SK-N-SH (cell line): ENCODE measurements around the gene ZNF664. TPM values are rescaled to one million over a fixed set of nuclear protein-coding genes. Genes with fewer than 3 reads are reported as not detected.

Experiments used
- CTCF ChIA-PET: fragments of 300-600, 350-600 bp; formaldehyde crosslinking; extraction: SDS; loops from one replicate; lab custom pipeline; 2021; lab: Yijun Ruan, JAX
- POLR2A ChIA-PET: fragments of 350-600 bp; sonication (Branson Sonifier 250); formaldehyde crosslinking; extraction: SDS; loops from one replicate; lab custom pipeline; 2020; ENCODE audit warnings: antibody characterized with exemption, inconsistent platforms; lab: Yijun Ruan, JAX
- DNase-seq: peaks from one replicate; pipeline ENCODE4 v3.0.0; 2012
- H2AFZ ChIP-seq: fragments of 200-600 bp; sonication (generic); 2 replicates; pipeline ENCODE4 v1.8.1; 2016; ENCODE audit warnings: antibody characterized with exemption, mild to moderate bottlenecking, low read depth
- H3F3A ChIP-seq: fragments of 200-600 bp; sonication (generic); replicated peaks from 2 replicates; pipeline ENCODE3; 2016; ENCODE audit warnings: antibody characterized with exemption, mild to moderate bottlenecking; ENCODE audit not compliant: insufficient read depth
- H3K27ac ChIP-seq, 2 experiments: fragments of 200-500 bp in 1 of 2; fragments of 200-600 bp in 1 of 2; sonication (Bioruptor generic) in 1 of 2; sonication (generic), shearing (Covaris generic) in 1 of 2; 2 replicates each; pipeline versions ENCODE4 v1.5.1 to v1.6.1; 2014 to 2016; ENCODE audit warnings: low read depth in 2 of 2, inconsistent platforms in 1 of 2, low read length in 1 of 2, mild to moderate bottlenecking in 1 of 2, mixed read lengths in 1 of 2
- H3K27me3 ChIP-seq: fragments of 200-600 bp; sonication (generic), shearing (Covaris generic); 2 replicates; pipeline ENCODE4 v1.6.1; 2016; ENCODE audit warnings: mixed run types; ENCODE audit not compliant: insufficient read depth
- H3K36me3 ChIP-seq, 2 experiments: fragments of 200-500 bp in 1 of 2; fragments of 200-600 bp in 1 of 2; sonication (Bioruptor generic) in 1 of 2; sonication (generic) in 1 of 2; replicated peaks in 1 of 2; 2 replicates each; pipeline versions ENCODE3 to v1.5.1; 2014 to 2016; ENCODE audit warnings: low read length in 1 of 2, mild to moderate bottlenecking in 1 of 2; ENCODE audit not compliant: insufficient read depth in 2 of 2, control insufficient read depth in 1 of 2
- H3K4me1 ChIP-seq, 2 experiments: fragments of 200-500 bp in 1 of 2; fragments of 200-600 bp in 1 of 2; sonication (Bioruptor generic) in 1 of 2; sonication (generic), shearing (Covaris generic) in 1 of 2; 2 replicates each; pipeline versions ENCODE4 v1.5.1 to v1.6.1; 2014 to 2016; ENCODE audit warnings: low read depth in 1 of 2, low read length in 1 of 2, mixed run types in 1 of 2; ENCODE audit not compliant: insufficient read depth in 2 of 2, control insufficient read depth in 1 of 2
- H3K4me2 ChIP-seq: fragments of 200-600 bp; sonication (generic), shearing (Covaris generic); 2 replicates; pipeline ENCODE4 v1.6.1; 2017; ENCODE audit warnings: mixed run types
- H3K4me3 ChIP-seq, 2 experiments: fragments of 200-500 bp in 1 of 2; fragments of 200-600 bp in 1 of 2; sonication (Bioruptor generic) in 1 of 2; sonication (generic), shearing (Covaris generic) in 1 of 2; 2 replicates each; pipeline versions ENCODE4 v1.5.1 to v1.8.1; 2014 to 2016; ENCODE audit warnings: low read depth in 2 of 2, inconsistent platforms in 1 of 2, low read length in 1 of 2, mild to moderate bottlenecking in 1 of 2, mixed read lengths in 1 of 2, moderate library complexity in 1 of 2
- H3K79me2 ChIP-seq: fragments of 200-600 bp; sonication (generic); 2 replicates; pipeline ENCODE4 v1.8.1; 2017; ENCODE audit warnings: mild to moderate bottlenecking; ENCODE audit not compliant: insufficient read depth
- H3K9ac ChIP-seq: fragments of 200-600 bp; sonication (generic); 2 replicates; pipeline ENCODE4 v1.6.1; 2017; ENCODE audit warnings: mixed run types
- H3K9me2 ChIP-seq: fragments of 200-600 bp; sonication (generic); 2 replicates; pipeline ENCODE4 v1.6.1; 2017; ENCODE audit warnings: mixed run types
- H3K9me3 ChIP-seq: fragments of 200-600 bp; sonication (generic); 2 replicates; pipeline ENCODE4 v1.6.1; 2017; ENCODE audit warnings: mixed run types, mild to moderate bottlenecking, moderate library complexity
- H4K20me1 ChIP-seq: fragments of 200-600 bp; sonication (generic); 2 replicates; pipeline ENCODE4 v1.6.1; 2017; ENCODE audit warnings: mild to moderate bottlenecking, mixed run types; ENCODE audit not compliant: insufficient read depth
- ELF1 ChIP-seq: IDR thresholded peaks from 2 replicates; pipeline ENCODE4 v1.4.0; 2012
- EP300 ChIP-seq, 2 experiments: IDR thresholded peaks; 2 replicates each; pipeline versions ENCODE4 v1.4.0 to v1.6.1; 2012; ENCODE audit warnings: borderline replicate concordance in 1 of 2, low read depth in 1 of 2, low read length in 1 of 2
- EZH2phosphoT487 ChIP-seq: fragments of 200-600 bp; sonication (generic); IDR thresholded peaks from 2 replicates; pipeline ENCODE4 v1.6.1; 2017; ENCODE audit warnings: low read depth, mixed run types, mild to moderate bottlenecking, antibody characterized with exemption, moderate library complexity, borderline replicate concordance
- FOSL2 ChIP-seq: IDR thresholded peaks from 2 replicates; pipeline ENCODE4 v1.4.0; 2012; ENCODE audit warnings: low read depth, mild to moderate bottlenecking, moderate library complexity, borderline replicate concordance
- IRF3 ChIP-seq: fragments of 150-350 bp; IDR thresholded peaks from 2 replicates; pipeline ENCODE4 v1.6.1; 2016; ENCODE audit warnings: mild to moderate bottlenecking, low read depth, low read length
- MAX ChIP-seq: IDR thresholded peaks from 2 replicates; pipeline ENCODE4 v1.4.0; 2012; ENCODE audit warnings: low read depth
- MEF2A ChIP-seq: IDR thresholded peaks from 2 replicates; pipeline ENCODE4 v1.4.0; 2012; ENCODE audit warnings: low read depth, borderline replicate concordance
- NFIC ChIP-seq: IDR thresholded peaks from 2 replicates; pipeline ENCODE4 v1.4.0; 2012; ENCODE audit warnings: borderline replicate concordance
- NRF1 ChIP-seq: IDR thresholded peaks from 2 replicates; pipeline ENCODE4 v1.6.1; 2012; ENCODE audit warnings: low read depth, mild to moderate bottlenecking, low read length
- PBX3 ChIP-seq: IDR thresholded peaks from 2 replicates; pipeline ENCODE4; 2012
- POLR2AphosphoS5 ChIP-seq: IDR thresholded peaks from 2 replicates; pipeline ENCODE4 v1.6.1; 2012; ENCODE audit warnings: low read depth, low read length
- REST ChIP-seq: IDR thresholded peaks from 2 replicates; pipeline ENCODE4 v1.6.1; 2012; ENCODE audit warnings: mild to moderate bottlenecking, low read depth, low read length, moderate library complexity
- RXRA ChIP-seq: IDR thresholded peaks from 2 replicates; pipeline ENCODE4 v1.4.0; 2012; ENCODE audit warnings: low read depth, mild to moderate bottlenecking, borderline replicate concordance
- SIN3A ChIP-seq: IDR thresholded peaks from 2 replicates; pipeline ENCODE4 v1.6.1; 2012; ENCODE audit warnings: low read depth, mild to moderate bottlenecking, low read length, moderate library complexity, borderline replicate concordance
- SMC3 ChIP-seq: IDR thresholded peaks from 2 replicates; pipeline ENCODE4 v1.6.1; 2012; ENCODE audit warnings: low read depth, low read length, improper control_type of control experiment
- TAF1 ChIP-seq: IDR thresholded peaks from 2 replicates; pipeline ENCODE4 v1.6.1; 2012; ENCODE audit warnings: low read depth, mild to moderate bottlenecking, low read length, moderate library complexity, borderline replicate concordance
- TEAD4 ChIP-seq: IDR thresholded peaks from 2 replicates; pipeline ENCODE4 v1.4.0; 2012; ENCODE audit warnings: mild to moderate bottlenecking, borderline replicate concordance; ENCODE audit not compliant: insufficient read depth
- USF1 ChIP-seq: IDR thresholded peaks from 2 replicates; pipeline ENCODE4 v1.4.0; 2012; ENCODE audit warnings: low read depth, borderline replicate concordance
- WGBS: methylation state at CpG from one replicate; pipeline ENCODE4 v1.1.6; 2017; ENCODE audit warnings: low lambda C conversion rate; 5-methylcytosine and 5-hydroxymethylcytosine counted together
- polyA plus RNA-seq, 3 experiments: library from polyadenylated mRNA; depleted of rRNA; stranded (reverse); fragments of >200 nt; gene quantifications; 2 replicates each; pipeline ENCODE4 v1.2.3, GENCODE V29; 2012

Gene ZNF664
- polyA plus RNA-seq, 1 of the 3 experiments (the other 2 are of a cell fraction) = 34.9 TPM

- TF ChIP-seq MAX (peak; percentile 87), EP300 (IDR thresholded peaks at IDR 0.05; ENCODE audit: borderline replicate concordance in 1 of 2, low read depth in 1 of 2, low read length in 1 of 2) (peak; percentile 45 to 87), NFIC (peak; percentile 25; the same call in 1 of the 2 replicates), USF1 (peak; percentile 84), RXRA (peak; percentile 78; the same call in 1 of the 2 replicates), SIN3A (peak; percentile 38; the same call in 1 of the 2 replicates), POLR2AphosphoS5 (peak; percentile 72; the same call in 1 of the 2 replicates)
- TF ChIP-seq, all 33 proteins: peak for 17
Observed at GRCh38 chr12:124030510-124030909, 57.5 kb downstream of the ZNF664 start (continued).

GRCh38 chr12:124031058-124031457 lies 58.0 kb downstream of the ZNF664 start:
- Histone ChIP-seq H4K20me1 (no peaks in the 10 kb centered on the region), H2AFZ (no peak overlapping the region), H3K9me3 (no peaks in the 10 kb centered on the region), H3K27me3 (no peaks in the 10 kb centered on the region), H3K27ac (peak overlapping the region in 1 of 2 experiments; percentile 85; a peak in 2 of 4 replicates), H3K9ac (no peak overlapping the region), H3K4me3 (no peak overlapping the region), H3K9me2 (no peaks in the 10 kb centered on the region), H3K36me3 (no peaks in the 10 kb centered on the region), H3K79me2 (no peaks in the 10 kb centered on the region), H3F3A (peaks cover 27% of the 10 kb centered on the region), H3K4me2 (peak overlapping the region; percentile 28; the same call in 1 of the 2 replicates), H3K4me1 (peaks cover 18 to 28% of the 10 kb centered on the region in 2 experiments; a peak in 3 of 4 replicates)
- TF ChIP-seq TEAD4 (no peak), POLR2AphosphoS5 (no peak), NRF1 (no peak), EZH2phosphoT487 (no peak), ELF1 (no peak), MEF2A (no peak), REST (no peak), TAF1 (no peak), IRF3 (no peak), USF1 (no peak), PBX3 (no peak), SIN3A (no peak), RXRA (no peak), FOSL2 (no peak), SMC3 (no peak)
- ChIA-PET POLR2A (no interaction called here), CTCF (interaction anchor here (0.7 to 2.2 kb wide), 12 partner anchors 15 to 731 kb away, joined by 3 to 14 read pairs (median 4); no protein-coding TSS in a partner anchor)
- DNase-seq = no peak
- 86% methylated on average over 5 of the region's 5 CpGs for WGBS
